Lower leg skin (tissue), 4 donors: ENCODE measurements around the gene PRH1. TPM values are rescaled to one million over a fixed set of nuclear protein-coding genes. Genes with fewer than 3 reads are reported as not detected.

Experiments used
- DNase-seq, 2 donors: peaks; one replicate each; pipeline ENCODE4 v3.0.0-alpha.2; 2019; ENCODE audit warnings: low spot score in 2 of 2
- H3K4me3 ChIP-seq: fragments of 200-600 bp; sonication (generic); 2 replicates; pipeline ENCODE4 v1.5.1; 2017; ENCODE audit warnings: mild to moderate bottlenecking, low read depth; ENCODE audit not compliant: poor library complexity, severe bottlenecking
- POLR2A ChIP-seq, 2 donors: fragments of 450-650 bp; IDR thresholded peaks; one replicate each; pipeline ENCODE4 v1.6.1; 2016 to 2017; ENCODE audit warnings: antibody characterized with exemption in 2 of 2, mild to moderate bottlenecking in 1 of 2, moderate library complexity in 1 of 2
- whole genome bisulfite sequencing, 2 donors: methylation state at CpG; one replicate each; pipeline ENCODE4 v1.1.5; 2018; 5-methylcytosine and 5-hydroxymethylcytosine counted together
- intact Hi-C: fragments of 100-400 bp; cut with DNase I; formaldehyde crosslinking; loops from one replicate; pipeline ENCODE4 v1.15.0; 2023; ENCODE audit warnings: low total_unique reads
- total RNA-seq, 4 donors: library from RNA; depleted of rRNA; stranded (reverse); fragments of >200 nt; gene quantifications; one replicate each; pipeline ENCODE4 v1.1.0, GENCODE V29; 2016
- TF ChIP-seq, protein P1 (sequence below), 3 donors: fragments of 450-650 bp; IDR thresholded peaks; one replicate each; pipeline ENCODE4 v1.5.1; 2016; ENCODE audit warnings: antibody characterized with exemption in 3 of 3, mild to moderate bottlenecking in 3 of 3, moderate library complexity in 2 of 3

The PRH1 gene
- 1 to 10 TPM in 2 of 4 donors, under 1 TPM in 1, not detected in 1; 0.95 to 7.8 (median 5.5) TPM for total RNA-seq

DNA sequence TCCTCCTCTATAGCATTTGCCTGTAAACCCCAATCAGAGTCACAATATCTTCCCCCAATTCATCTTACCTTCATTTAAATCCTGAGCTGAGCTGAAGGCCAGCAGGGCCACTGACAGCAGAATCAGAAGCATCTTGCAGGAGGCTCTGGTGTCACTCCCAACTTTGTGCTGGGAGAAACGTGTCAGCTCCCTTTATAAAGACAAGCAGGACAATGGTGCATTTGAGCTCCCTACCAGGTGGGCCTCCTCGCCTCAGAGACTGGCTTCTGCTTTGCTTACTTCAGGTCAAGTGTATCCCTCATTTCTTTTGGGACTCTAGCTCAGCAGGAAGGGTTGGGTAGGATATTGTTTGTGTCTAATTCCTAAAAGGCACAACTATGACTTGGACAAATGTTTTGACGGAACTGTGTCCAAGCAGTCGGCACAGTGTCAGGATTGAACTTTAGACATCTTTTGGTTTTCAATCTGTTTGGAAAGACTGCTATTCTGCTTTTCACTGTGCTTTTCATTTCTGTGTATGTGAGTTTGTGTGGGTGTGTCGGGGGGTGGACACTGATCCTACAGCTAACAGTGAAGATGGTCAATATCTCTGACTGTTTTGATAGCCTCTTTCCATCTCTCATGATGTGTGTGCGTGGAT, at the start of gene PRH1:
Gene PRH1 (minus strand): TSS at position 170 of the 640 bp plus-strand sequence. CDS start 38 bp downstream, at position 132.
- TF ChIP-seq, protein P1, sequence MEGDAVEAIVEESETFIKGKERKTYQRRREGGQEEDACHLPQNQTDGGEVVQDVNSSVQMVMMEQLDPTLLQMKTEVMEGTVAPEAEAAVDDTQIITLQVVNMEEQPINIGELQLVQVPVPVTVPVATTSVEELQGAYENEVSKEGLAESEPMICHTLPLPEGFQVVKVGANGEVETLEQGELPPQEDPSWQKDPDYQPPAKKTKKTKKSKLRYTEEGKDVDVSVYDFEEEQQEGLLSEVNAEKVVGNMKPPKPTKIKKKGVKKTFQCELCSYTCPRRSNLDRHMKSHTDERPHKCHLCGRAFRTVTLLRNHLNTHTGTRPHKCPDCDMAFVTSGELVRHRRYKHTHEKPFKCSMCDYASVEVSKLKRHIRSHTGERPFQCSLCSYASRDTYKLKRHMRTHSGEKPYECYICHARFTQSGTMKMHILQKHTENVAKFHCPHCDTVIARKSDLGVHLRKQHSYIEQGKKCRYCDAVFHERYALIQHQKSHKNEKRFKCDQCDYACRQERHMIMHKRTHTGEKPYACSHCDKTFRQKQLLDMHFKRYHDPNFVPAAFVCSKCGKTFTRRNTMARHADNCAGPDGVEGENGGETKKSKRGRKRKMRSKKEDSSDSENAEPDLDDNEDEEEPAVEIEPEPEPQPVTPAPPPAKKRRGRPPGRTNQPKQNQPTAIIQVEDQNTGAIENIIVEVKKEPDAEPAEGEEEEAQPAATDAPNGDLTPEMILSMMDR (IDR thresholded peaks at IDR 0.05), result no peak
- TF ChIP-seq POLR2A (IDR thresholded peaks at IDR 0.05), result no peak
- 94% methylated on average over 6 of the region's 6 CpGs for WGBS, 2 donors
- no peak within 1 kb of the TSS for H3K4me3 ChIP-seq
- no peak for DNase-seq
- intact Hi-C loops, result no loop called here

DNA sequence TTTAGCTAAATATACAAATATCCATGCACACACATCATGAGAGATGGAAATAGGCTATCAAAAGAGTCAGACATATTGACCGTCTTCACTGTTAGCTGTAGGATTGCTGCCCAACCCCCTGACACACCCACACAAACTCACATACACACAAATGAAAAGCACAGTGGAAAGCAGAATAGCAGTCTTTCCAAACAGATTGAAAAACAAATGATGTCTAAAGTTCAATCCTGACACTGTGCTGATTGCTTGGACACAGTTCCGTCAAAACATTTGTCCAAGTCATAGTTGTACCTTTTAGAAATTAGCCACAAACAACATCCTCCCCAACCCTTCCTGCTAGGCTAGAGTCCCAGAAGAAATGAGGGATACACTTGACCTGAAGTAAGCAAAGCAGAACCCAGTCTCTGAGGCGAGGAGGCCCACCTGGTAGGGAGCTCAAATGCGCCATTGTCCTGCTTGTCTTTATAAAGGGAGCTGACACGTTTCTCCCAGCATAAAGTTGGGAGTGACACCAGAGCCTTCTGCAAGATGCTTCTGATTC, 44.8 kb upstream of the PRH1 start, which contains the start of gene PRH2:
Gene PRH2 (plus strand): TSS at position 491 of the 541 bp plus-strand sequence. CDS start 38 bp downstream, at position 529.
- 92 to 93% methylated on average over 5 of the region's 5 CpGs for WGBS, 2 donors
- no peak within 1 kb of the TSS for H3K4me3 ChIP-seq
- no peak for DNase-seq
- TF ChIP-seq POLR2A (IDR thresholded peaks at IDR 0.05), result no peak
- TF ChIP-seq, protein P1 (IDR thresholded peaks at IDR 0.05), result no peak
- intact Hi-C loops, result no loop called here

DNA sequence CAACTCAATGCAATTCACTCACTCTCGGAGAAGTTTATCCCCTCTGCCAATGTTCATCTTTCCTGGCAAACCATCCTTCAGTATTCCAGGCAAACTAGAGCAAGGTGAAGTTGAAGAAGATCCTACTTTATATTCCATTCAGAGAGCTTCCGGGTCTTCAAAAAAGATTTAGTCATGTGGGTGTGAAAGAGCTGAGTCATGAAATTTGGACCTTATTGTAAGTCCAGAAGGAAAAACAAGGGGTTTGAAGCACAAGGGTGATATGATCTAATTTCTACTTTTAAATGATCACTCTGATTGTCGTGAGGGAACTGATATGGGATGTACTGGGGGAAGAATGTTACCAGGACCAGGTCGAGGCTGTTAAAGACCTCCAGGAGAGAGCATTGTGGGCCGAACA, 42.2 kb upstream of the PRH1 start:
- no peak overlapping the region for H3K4me3 ChIP-seq
- TF ChIP-seq POLR2A (IDR thresholded peaks at IDR 0.05), result no peak
- TF ChIP-seq, protein P1 (IDR thresholded peaks at IDR 0.05), result no peak
- WGBS, 2 donors, result 95% methylated on average over 5 of the region's 5 CpGs
- intact Hi-C loops, result no loop called here
- DNase-seq, result no peak

DNA sequence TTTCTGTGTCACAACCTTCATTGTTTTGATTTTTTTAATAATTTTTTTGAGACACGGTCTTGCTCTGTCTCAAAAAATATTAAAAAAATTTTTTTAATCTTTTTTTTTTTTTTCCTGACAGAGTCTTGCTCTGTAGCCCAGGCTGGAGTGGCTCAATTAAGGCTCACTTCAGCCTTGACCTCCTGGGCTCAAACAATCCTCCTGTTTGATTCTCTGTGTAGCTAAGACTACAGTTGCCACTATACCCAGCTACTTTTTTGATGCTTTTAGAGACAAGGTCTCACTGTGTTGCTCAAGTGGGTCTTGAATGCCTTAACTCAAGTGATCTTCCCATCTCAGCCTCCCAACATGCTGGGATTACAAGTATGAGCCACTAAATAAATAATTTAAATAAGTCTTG, 35.8 kb upstream of the PRH1 start:
- WGBS, 2 donors, result 92 to 97% methylated on average over 1 of the region's 1 CpG
- DNase-seq, result no peak
- TF ChIP-seq POLR2A (IDR thresholded peaks at IDR 0.05), result no peak
- TF ChIP-seq, protein P1 (IDR thresholded peaks at IDR 0.05), result no peak
- no peak overlapping the region for H3K4me3 ChIP-seq
- intact Hi-C loops, result no loop called here

DNA sequence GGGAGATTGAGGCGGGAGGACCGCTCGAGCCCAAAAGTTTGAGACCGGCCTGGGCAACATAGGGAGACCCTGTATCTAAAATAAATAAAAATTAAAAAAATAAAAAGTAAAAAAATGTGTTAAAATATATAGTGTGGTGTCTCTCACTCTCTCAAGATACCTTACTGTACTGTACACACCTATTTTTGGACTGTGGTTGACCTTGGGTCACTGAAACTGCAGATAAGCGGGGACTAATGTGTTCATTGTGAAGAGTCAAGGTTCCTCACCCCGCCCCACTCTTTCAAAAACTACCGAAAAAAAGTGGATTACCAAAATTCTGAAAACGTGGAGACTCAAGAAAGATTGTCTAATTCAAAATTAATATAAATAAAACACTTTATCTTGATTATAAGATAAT, 26.3 kb upstream of the PRH1 start:
- H3K4me3 ChIP-seq, result no peak overlapping the region
- intact Hi-C loops, result no loop called here
- no peak for DNase-seq
- TF ChIP-seq, protein P1 (IDR thresholded peaks at IDR 0.05), result no peak
- no peak for TF ChIP-seq POLR2A (IDR thresholded peaks at IDR 0.05)
- 83 to 86% methylated on average over 8 of the region's 8 CpGs for WGBS, 2 donors
